ENCODE data around the gene TBX1. TPM values are rescaled to one million over a fixed set of nuclear protein-coding genes. Genes with fewer than 3 reads are reported as not detected.

TBX1 gene
- total RNA-seq, 3 donors from 2014 or later = 0.96 to 9.2 (median 2.9) TPM

GRCh38 chr22:19757140-19757984, 3.2 kb upstream of the TBX1 start:
- Histone ChIP-seq H3K27me3 (peaks cover 9 to 52% of the 10 kb centered on the region in 2 donors), H3K4me1 (peaks cover 5 to 12% of the 10 kb centered on the region in 2 donors), H3K9me3 (no peaks in the 10 kb centered on the region), H3K27ac (no peak overlapping the region), H3K4me3 (peak overlapping the region; percentile 22 to 68 (median 41)), H3K36me3 (no peaks in the 10 kb centered on the region)
- DNase-seq (ENCODE audit: low spot score in 2 of 2) = no peak
- intact Hi-C loops (cut with DNase I; ENCODE audit: low total_unique reads) = no loop called here
- no peak for TF ChIP-seq POLR2AphosphoS5 (IDR thresholded peaks at IDR 0.05)
- TF ChIP-seq CTCF (IDR thresholded peaks at IDR 0.05) = no peak
- no peak for TF ChIP-seq POLR2A (IDR thresholded peaks at IDR 0.05)

DNA sequence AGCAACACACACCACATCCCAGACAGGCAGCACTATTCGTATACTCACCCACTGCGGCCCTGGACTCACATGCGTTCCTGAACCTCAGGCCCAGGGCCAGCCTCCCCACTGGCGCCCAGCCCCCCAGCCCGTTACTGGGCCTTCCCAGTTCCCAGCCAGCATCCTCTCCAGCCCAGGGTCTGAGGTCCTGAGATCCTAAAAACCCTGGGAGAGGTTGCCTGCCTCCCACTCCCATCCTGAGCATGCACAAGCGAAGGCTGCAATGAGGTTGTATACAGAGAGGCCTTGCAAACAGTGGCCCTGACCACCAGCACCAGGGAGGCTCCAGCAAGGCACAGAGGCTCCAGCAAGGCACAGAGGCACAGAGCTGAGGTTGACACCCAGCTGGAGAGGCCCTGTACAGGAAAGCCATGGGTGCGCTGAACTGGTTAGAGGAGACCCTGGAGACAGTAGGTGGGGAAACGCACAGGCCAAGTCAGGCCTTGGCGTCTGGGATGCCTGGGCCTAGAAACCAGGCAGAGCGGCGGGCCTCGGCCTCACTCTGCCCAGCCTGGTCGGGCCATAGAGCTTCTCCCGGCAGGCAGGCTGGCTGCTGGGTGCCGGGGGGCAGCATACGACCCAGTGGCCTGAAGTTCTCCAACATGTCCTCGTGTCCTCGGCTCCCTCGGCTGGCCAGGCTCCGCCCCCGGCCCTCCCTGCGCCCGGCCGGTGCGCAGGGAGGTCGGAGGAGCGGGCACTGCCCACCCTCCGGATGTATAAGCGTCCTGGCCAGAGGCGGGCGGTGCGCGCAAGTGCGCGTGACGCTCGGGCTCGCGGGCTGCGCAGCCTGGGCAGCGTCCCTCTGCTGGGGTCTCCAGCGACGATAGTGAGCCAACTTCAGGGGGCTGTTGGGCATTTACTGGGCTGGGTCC, 2.3 kb upstream of the TBX1 start:
- H3K27ac ChIP-seq = no peak overlapping the region
- no peak for DNase-seq (ENCODE audit: low spot score in 2 of 2)
- H3K36me3 ChIP-seq = no peaks in the 10 kb centered on the region
- intact Hi-C loops (cut with DNase I; ENCODE audit: low total_unique reads) = no loop called here
- H3K4me1 ChIP-seq = peaks cover 5 to 12% of the 10 kb centered on the region in 2 donors
- no peak for TF ChIP-seq CTCF (IDR thresholded peaks at IDR 0.05)
- TF ChIP-seq POLR2AphosphoS5 (IDR thresholded peaks at IDR 0.05) = no peak
- no peak for TF ChIP-seq POLR2A (IDR thresholded peaks at IDR 0.05)
- H3K27me3 ChIP-seq = peaks cover 9 to 47% of the 10 kb centered on the region in 2 donors
- peak overlapping the region in 2 of 3 donors; percentile 10 to 44 for H3K4me3 ChIP-seq
- no peaks in the 10 kb centered on the region for H3K9me3 ChIP-seq

DNA sequence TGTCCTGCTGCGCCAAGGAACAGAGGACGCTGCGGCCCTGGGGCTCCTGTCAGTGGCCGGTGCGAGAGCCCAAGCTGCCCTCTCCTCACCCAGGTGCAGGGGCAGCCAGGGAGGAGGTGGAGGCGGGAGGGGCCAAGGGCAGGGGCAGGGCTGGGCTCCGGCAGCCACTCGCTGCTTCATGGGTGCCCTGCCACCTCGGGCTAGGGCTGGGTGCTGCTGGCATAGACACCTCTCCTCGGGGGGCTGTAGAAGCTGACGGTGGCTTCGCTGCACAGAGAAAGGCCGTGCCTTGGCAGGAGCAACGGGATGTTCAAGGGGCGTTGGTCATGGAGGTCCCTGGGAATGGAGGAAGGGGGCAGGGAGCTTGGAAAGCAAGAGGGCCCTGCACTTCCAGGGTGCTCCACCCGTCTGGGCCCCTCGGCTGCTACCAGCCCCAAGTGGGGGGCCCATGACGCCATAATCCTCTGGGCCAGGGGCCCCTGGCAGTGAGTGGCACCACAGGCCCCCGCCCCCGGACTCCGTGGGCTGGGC, 1.6 kb upstream of the TBX1 start:
- H3K4me3 ChIP-seq = peak overlapping the region; percentile 10 to 45 (median 44)
- no peak for DNase-seq (ENCODE audit: low spot score in 2 of 2)
- no peaks in the 10 kb centered on the region for H3K36me3 ChIP-seq
- no peak for TF ChIP-seq CTCF (IDR thresholded peaks at IDR 0.05)
- no peak for TF ChIP-seq POLR2A (IDR thresholded peaks at IDR 0.05)
- no peak for TF ChIP-seq POLR2AphosphoS5 (IDR thresholded peaks at IDR 0.05)
- H3K9me3 ChIP-seq = no peaks in the 10 kb centered on the region
- intact Hi-C loops (cut with DNase I; ENCODE audit: low total_unique reads) = no loop called here
- H3K27me3 ChIP-seq = peaks cover 9 to 41% of the 10 kb centered on the region in 2 donors
- no peak overlapping the region for H3K27ac ChIP-seq
- H3K4me1 ChIP-seq = peaks cover 5 to 12% of the 10 kb centered on the region in 2 donors

DNA sequence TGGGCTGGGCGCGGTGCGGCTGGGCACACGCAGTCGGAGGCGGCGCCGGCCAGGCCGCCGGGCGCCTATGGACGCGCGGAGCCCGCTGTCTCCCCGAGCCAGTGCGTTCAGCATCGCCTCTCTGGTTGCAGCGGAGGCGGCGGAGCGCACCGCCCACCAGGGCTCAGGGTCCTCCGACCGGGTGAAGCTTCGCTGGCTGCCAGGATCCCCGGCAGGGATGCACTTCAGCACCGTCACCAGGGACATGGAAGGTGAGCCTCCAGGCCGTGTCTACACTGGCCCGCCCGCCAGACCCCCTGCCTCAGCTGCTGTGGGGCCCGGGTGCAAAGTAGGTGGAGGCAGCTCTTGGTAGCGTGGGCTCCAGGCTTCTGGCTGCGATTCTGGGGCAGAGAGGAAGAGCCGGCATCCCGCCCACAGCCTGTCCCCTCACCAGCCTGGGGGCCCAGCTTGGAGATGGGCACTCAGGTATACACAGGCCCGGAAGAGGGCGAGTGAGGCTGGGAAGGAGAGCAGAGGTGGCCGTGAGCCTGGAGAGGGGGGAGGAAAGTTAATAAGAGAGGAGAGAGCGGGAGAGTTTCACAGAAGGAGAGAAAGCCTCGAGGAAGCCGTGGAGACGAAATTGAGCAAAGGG, 1.0 kb upstream of the TBX1 start:
- Histone ChIP-seq H3K9me3 (no peaks in the 10 kb centered on the region), H3K4me3 (peak overlapping the region; percentile 10 to 45 (median 44)), H3K27me3 (peaks cover 9 to 36% of the 10 kb centered on the region in 2 donors), H3K4me1 (peaks cover 5 to 12% of the 10 kb centered on the region in 2 donors), H3K27ac (no peak overlapping the region), H3K36me3 (no peaks in the 10 kb centered on the region)
- intact Hi-C loops (cut with DNase I; ENCODE audit: low total_unique reads) = no loop called here
- DNase-seq (ENCODE audit: low spot score in 2 of 2) = no peak
- no peak for TF ChIP-seq POLR2A (IDR thresholded peaks at IDR 0.05)
- no peak for TF ChIP-seq CTCF (IDR thresholded peaks at IDR 0.05)
- TF ChIP-seq POLR2AphosphoS5 (IDR thresholded peaks at IDR 0.05) = no peak
